ENCODE results near the gene MGAT3. TPM values are rescaled to one million over a fixed set of nuclear protein-coding genes. Genes with fewer than 3 reads are reported as not detected.

The MGAT3 gene
- total and polyA plus RNA-seq, 9 of the 15 experiments (the other 6 are each of a cell fraction or from before 2014, with no cell fraction given), result 0.10 to 11.5 (median 4.6) TPM

- TF ChIP-seq HMBOX1 (IDR thresholded peaks at IDR 0.05) (no peak), ZNF766 (CRISPR knock-in tag; conservative IDR thresholded peaks at IDR 0.05) (no peak), ZBTB2 (IDR thresholded peaks at IDR 0.05) (0 out of 2 replicates have a peak, but pooled peaks have one; percentile 27), JUND (IDR thresholded peaks at IDR 0.05; ENCODE audit: borderline replicate concordance, low read depth, low read length) (peak; percentile 49; the same call in 1 of the 2 replicates), JUND (tag; IDR thresholded peaks at IDR 0.05; ENCODE audit: borderline replicate concordance, low read depth, low read length) (no peak), CREB1 (IDR thresholded peaks at IDR 0.05) (no peak), CREB1 (CRISPR knock-in tag; IDR thresholded peaks at IDR 0.05) (no peak), MECOM (CRISPR knock-in tag; IDR thresholded peaks at IDR 0.05) (no peak), ZNF146 (CRISPR knock-in tag; IDR thresholded peaks at IDR 0.05; ENCODE audit: unreplicated experiment) (no peak), CBFA2T2 (conservative IDR thresholded peaks at IDR 0.05) (no peak), ZNF699 (CRISPR knock-in tag; IDR thresholded peaks at IDR 0.05; ENCODE audit: insufficient replicate concordance) (no peak), TEAD2 (tag; IDR thresholded peaks at IDR 0.05) (no peak), CLOCK (CRISPR knock-in tag; IDR thresholded peaks at IDR 0.05; ENCODE audit: borderline replicate concordance) (no peak), HEY1 (CRISPR knock-in tag; IDR thresholded peaks at IDR 0.05; ENCODE audit: borderline replicate concordance) (no peak), SMARCA5 (IDR thresholded peaks at IDR 0.05) (no peak), MAFG (tag; conservative IDR thresholded peaks at IDR 0.05) (no peak), DLX4 (CRISPR knock-in tag; IDR thresholded peaks at IDR 0.05) (no peak), ZNF639 (CRISPR knock-in tag; conservative IDR thresholded peaks at IDR 0.05 in 1 of 2, IDR thresholded peaks at IDR 0.05 in 1 of 2) (no peak), SIN3A (IDR thresholded peaks at IDR 0.05; ENCODE audit: borderline replicate concordance in 2 of 2, control insufficient read depth in 1 of 2, low read depth in 2 of 2, low read length in 2 of 2) (peak; percentile 67 to 89; a peak in 2 of 4 replicates)
Measured at GRCh38 chr22:39502109-39502788, 45.4 kb downstream of the MGAT3 start, which contains the start of gene MIEF1 (continued).
